HG03432 (cell line): ENCODE measurements around the gene IGFBPL1.
"Not testable (repeated sequence)": the region's sequence is repeated elsewhere in the genome, so short reads cannot be mapped to it uniquely, and the experiment has no call there.

Source experiments
- ATAC-seq: cut with Tn5 transposase; IDR thresholded peaks from one replicate; pipeline ENCODE4 v1.9.1; 2021; ENCODE audit warnings: mild to moderate bottlenecking, moderate library complexity; ENCODE audit not compliant: unreplicated experiment

The IGFBPL1 gene

DNA sequence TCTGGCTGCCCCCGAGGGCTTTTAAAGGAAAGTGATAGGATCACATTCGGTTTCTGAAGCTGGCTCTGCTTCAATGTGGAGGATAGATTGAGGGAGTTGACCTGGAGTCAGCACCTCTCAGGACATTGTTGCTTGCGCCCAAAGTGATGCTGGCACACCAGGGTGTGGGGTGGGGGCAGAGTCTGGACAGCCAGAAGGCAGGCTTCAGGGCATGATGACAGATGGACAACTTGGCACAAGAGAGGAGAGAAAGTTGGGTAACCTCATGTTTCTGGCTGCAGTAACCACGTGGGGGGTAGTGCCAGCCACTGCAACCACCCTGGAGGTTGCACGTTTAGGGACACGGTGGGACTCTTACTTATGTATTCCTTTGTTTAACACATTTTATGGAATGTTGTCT is 22.3 kb downstream of the IGFBPL1 start:
- ATAC-seq, result no peak

DNA sequence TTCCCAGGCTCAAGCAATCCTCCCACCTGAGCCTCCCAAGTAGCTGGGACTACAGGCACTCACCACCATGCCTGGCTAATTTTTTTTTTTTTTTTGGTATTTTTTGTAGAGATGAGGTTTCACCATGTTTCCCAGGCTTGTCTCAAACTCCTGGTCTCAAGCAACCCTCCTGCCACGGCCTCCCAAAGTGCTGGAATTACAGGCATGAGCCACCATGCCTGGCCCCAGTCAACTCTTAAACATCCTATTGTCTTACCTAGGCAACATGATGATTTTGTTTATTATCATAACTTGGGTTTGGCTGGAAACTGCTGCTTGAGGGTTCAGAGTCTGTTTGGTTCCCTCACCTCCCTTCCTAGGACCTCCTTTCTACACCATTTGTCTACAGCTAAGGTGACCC is 25.1 kb downstream of the IGFBPL1 start:
- ATAC-seq, result not testable (repeated sequence)

DNA sequence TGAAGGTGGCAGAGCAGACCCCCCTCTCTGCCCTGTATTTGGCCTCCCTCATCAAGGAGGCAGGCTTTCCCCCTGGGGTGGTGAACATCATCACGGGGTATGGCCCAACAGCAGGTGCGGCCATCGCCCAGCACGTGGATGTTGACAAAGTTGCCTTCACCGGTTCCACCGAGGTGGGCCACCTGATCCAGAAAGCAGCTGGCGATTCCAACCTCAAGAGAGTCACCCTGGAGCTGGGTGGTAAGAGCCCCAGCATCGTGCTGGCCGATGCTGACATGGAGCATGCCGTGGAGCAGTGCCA is 27.9 kb downstream of the IGFBPL1 start:
- ATAC-seq, result no peak

DNA sequence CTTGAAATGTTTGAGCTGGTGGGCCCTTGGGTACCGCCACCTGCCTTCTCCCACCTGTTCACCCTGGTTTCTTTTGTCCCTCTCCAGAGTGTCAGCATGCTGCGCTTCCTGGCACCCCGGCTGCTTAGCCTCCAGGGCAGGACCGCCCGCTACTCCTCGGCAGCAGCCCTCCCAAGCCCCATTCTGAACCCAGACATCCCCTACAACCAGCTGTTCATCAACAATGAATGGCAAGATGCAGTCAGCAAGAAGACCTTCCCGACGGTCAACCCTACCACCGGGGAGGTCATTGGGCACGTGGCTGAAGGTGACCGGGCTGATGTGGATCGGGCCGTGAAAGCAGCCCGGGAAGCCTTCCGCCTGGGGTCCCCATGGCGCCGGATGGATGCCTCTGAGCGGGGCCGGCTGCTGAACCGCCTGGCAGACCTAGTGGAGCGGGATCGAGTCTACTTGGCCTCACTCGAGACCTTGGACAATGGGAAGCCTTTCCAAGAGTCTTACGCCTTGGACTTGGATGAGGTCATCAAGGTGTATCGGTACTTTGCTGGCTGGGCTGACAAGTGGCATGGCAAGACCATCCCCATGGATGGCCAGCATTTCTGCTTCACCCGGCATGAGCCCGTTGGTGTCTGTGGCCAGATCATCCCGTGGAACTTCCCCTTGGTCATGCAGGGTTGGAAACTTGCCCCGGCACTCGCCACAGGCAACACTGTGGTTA is 28.4 kb downstream of the IGFBPL1 start:
- no peak for ATAC-seq

DNA sequence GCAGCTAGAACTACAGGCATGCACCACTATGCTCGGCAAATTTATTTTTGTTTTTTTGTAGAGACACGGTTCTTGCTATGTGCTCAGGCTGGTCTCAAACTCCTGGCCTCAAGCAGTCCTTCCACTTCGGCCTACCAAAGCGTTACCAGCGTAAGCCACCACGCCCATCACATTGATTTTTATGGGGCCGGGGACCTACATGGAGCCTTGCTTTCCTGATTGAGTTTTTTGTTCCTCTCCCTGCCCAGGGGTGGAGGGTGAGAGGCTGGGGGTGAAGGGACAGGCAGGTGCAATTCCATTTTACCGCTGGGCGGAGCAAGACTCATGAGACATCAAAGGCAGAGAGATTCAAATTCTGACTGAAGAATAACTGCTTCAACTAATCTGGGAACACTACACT is 29.8 kb downstream of the IGFBPL1 start:
- ATAC-seq, result no peak

DNA sequence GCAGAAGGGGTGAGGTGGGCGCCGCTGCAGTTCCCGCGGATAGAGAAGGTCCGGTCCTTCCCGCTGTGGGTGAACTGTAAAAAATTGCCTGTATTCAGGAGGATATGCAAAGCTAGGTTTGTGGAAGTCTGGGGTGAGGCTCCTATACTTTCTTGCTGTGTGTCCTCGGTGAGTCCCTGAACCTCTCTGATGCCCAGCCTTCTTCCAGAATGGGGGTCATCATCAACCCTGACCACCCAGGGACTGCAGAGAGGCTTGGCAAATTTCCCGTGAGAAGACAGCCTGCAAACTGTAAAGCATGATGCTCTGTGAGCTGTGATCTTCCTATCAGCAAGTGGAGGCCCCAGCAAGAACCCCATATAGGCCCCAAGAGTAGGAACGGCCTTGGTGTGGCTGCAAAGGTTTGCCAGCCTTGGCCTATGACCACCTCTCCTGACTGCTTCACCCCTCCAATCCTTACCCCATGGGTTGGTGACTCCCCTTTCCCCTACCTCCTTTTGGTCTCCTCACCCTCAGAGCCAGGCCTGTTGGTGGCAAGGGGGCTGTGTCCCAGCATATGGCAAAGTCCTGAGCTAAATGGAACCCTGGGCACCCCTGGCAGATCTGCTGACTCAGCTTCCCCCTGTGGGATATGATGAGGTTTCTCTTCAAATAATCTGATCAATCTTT is 31.0 kb downstream of the IGFBPL1 start:
- ATAC-seq, result peak; percentile 15

DNA sequence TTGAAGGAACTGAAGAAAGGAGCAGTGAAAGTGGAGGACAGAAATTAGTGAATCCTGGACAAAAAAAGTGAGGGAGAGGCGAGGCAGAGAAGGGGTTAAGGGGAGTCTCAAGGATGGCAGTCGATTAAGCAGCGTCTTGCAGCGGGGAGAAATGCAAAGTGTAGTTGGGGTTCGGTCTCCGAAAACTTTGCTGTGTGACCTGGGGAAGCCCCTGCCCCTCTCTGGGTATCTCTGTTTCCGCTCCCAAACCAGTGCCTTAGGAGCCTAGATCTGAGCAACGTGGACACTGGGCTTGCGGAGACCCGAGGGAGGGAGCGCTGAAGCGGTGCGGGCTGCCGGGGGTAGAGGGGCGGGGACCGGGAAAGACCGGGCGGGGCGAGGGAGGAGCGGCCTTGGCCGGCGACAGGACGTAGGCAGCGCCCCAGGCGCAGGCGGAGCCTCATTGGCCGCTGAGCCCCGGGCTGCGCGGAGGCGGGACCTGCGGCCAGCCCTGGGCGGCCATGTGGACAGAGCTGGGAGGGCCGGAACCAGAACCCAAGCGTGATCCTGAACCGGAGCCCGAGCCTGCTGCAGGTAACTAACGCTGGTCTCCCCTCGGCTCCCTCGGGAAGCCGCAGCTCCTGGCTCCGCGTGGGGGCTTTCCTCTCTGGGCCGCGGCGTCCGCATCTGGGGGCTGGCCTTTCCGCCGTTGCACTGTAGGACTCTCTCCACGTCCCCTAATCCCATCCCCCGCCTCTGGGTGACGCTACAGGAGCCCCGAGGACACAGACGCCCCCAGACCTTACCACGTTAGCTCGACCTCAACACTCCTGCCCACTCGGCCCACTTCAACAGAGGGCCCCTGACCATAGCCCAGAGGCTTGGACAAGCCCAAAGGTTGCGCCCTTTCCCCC is 31.8 kb downstream of the IGFBPL1 start, which contains the start of gene ALDH1B1:
ALDH1B1 (plus strand) TSS at position 468 of the 893 bp plus-strand sequence. CDS start 3,047 bp downstream, outside the sequence.
- ATAC-seq, result peak; percentile 99

DNA sequence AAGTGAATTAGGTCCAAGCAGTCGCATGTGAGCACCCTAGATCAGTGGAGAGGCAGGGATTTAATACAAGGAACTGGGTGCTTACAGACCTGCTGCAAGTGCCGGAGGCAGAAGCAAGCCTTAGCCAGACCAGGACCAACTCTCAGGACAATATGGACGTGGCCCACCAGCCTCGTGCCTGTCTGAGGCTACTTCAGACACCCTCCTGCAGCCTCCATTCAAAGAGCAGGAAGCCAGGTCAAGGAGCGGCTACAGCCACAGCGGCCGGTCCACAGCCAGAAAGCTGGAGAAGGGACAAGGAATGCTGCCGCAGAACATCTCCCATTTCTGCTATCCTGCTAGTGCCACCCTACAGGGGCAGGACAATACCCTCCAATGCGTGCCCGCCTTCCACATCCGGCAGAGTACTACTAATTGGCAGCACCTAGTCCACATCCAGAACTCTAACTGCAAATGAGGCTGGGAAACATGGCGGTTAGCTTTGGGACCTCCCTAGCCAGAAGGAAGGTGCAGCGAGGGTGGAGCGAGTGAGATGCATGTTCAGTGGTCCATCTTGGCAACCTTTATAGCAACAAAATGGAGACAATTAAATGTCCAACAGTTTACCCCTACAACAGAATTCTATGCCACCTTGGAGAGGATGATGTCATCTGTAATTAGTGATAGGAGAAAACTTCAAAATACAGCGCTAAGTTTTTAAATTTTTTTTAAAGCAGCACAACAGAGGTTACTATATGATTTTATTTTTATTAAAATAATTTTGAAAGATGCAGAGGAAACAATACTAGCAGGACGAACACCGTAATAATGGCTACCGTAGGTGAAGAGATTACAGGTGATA is 32.8 kb downstream of the IGFBPL1 start:
- ATAC-seq, result no peak

DNA sequence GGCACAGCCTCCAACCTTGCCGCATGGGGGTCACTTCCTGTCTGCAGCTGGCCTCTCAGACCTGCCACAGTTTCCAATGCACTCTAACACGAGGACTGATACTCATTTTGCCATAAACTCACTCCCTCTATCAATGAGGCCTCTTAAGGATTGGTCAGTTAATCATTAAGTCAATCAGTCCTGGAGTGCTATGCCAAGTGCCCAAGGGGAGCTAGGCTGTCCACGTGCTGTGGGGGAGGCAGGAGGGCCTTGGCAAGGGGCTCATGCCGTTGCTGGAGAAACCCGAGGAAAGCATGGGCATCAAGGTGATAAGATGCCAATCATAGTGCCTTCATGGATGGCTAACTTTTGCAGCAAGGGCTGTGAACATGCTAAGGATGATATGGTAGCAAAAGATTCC is 33.4 kb downstream of the IGFBPL1 start:
- no peak for ATAC-seq

DNA sequence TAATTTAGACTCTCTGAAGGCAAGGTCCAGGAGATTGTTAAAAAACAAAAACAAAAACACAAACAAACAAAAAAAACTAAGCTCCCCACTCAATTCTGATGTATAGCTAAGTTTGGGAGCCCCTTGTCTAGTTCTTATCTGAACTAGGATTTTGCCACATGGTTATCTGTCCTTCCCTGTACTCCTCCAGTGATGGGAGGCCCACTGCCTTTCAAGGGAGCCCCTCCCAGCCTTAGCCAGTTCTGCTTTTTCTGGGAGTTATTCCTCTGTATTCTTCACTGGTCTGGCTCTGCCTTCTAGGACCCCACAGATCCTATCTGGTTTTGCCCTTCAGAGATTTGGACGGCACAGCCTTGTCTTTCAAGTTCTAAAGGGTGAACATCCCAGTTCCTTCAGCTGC is 33.8 kb downstream of the IGFBPL1 start:
- ATAC-seq, result no peak

DNA sequence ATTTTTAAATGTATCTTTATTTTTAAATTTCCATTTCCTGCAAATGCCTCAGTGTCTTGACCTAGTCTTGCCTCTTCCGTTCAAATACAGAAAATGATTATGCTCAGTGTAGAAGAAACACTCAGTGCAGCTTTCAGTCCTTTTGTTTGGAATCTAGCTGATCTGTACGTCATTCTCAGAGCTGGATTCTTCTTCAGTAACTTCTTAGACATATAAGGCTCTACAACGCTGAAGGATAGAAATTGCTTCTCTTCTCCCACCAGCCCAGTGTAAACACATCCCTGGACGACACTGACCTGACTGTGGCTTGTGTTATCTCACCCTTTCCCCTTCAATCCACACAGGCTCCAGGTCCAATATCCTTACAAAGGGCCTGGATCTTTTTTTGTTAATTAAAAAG is 34.9 kb downstream of the IGFBPL1 start:
- ATAC-seq, result no peak

DNA sequence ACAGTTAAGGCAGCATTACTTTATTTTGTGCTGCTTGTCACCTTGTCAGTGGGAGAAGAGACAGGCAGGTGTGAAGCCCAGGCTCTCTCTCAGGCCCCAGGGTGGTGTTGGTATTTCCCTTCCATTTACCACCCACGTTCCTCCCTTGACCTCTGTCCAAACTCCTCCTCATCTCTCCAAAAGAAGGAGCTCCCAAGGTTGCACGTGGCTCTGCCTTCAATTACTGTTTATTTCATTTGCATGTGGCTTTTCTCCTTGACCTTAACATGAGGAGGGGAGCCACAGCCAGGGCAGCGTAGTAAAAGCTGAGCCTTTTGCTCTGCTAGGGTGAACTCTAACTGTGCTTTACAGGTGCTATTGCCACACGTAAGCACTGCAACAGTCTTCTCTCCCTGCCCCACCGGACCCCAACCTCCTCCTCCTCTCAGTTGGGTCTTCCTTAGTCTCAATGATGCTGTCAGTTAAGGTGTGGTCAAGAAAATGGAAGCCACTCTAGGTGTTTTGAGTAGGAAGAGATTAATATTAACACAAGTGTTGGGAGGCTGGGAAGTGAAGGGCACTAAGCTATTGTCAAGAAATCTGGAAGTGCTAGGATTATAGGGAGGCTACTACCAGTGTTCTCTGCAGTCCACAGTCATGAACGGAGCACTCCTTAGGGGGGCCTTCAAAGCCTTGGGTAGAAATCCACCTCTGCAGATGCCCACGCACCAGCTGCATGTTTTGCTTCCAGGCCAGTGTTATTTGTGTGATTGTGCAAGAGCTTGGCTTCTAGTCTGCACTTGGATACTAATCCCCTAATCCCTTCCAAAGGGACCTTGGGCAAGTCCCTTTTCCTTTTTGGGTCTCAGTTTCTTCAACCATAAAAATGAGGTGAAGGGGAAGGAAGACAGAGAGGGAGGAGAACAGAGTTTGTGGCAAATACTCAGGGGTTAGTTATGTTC is 35.7 kb downstream of the IGFBPL1 start:
- ATAC-seq, result no peak

DNA sequence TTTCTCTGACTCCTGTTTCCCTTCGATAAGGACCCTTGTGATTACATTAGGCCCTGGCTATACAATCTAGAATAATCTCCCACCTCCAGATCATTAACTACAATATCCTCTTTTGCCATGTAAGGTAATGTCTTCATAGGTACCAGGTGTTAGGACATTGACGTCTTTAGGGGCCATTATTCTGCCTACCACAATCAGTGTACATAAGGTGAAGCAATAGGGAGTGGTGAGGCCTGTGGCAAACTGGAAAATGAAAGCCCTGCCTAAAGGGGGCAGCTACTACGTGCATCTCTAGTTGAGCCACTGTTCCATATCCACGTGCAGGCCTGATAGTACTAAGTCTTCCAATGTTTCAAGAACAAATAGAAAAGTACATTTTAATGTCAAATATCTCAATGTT is 36.5 kb downstream of the IGFBPL1 start:
- ATAC-seq, result no peak

DNA sequence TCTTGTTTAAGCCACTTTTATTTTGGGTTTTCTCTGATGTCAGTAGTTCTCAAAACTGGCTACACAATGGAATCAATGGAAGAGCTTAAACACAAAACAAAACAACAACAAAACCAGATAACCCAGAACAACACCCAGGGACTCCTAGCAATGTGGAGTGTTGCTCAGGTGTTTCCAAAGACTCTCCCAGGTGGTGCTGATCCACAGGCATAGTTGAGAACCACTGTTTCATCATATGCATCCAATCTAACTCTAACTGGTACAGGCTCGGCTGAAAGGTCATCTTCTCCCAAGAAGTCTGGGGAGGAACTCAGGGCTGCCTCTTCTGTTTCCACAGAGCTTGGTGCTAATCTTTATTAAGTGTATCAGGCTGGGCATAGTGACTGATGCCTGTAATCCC is 37.2 kb downstream of the IGFBPL1 start:
- ATAC-seq, result no peak

DNA sequence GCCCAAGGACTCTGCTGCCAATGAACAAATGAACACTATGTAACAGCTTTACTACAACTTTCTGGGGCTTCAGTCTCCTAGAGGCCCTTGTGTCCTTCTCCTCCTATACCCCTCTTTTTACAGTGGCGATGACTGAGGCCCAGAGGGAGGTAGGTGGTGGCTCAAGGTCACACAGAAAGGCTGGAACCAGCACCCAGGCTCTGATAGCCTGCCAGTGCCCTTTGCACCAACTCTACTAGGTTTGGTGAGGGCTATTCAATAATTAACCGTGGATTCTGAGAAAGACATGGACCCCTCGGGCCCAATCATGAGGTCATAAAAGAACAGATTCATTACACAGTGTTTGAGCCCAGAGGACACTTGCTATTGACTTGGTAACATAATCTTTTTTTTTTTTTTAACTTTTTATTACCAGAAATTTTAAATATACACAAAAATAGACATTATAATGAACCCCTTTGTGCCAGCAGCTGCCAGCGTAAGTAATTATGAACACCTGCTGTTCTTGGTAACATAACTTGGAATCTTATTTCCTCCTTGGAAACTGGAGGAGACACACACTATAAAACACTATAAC is 37.8 kb downstream of the IGFBPL1 start:
- no peak for ATAC-seq

DNA sequence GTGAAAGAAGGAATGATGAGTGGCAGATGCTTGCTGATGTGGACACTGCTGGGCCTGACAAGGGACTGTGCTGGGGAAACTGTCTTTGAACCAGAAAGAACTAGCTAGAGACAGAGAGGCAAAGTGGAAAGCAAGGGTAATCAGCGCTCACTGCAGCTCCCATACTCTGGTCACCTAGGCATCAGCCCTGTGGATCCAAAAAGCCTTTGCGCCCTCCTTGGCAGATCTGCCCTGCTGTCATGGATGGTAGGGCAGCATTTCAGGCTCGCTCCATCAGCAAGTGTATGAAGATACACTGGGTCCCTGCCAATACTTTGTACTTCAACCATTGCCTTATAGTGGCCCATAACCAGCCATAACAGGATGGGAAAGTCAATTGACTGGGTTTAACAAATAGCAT is 38.4 kb downstream of the IGFBPL1 start:
- no peak for ATAC-seq

DNA sequence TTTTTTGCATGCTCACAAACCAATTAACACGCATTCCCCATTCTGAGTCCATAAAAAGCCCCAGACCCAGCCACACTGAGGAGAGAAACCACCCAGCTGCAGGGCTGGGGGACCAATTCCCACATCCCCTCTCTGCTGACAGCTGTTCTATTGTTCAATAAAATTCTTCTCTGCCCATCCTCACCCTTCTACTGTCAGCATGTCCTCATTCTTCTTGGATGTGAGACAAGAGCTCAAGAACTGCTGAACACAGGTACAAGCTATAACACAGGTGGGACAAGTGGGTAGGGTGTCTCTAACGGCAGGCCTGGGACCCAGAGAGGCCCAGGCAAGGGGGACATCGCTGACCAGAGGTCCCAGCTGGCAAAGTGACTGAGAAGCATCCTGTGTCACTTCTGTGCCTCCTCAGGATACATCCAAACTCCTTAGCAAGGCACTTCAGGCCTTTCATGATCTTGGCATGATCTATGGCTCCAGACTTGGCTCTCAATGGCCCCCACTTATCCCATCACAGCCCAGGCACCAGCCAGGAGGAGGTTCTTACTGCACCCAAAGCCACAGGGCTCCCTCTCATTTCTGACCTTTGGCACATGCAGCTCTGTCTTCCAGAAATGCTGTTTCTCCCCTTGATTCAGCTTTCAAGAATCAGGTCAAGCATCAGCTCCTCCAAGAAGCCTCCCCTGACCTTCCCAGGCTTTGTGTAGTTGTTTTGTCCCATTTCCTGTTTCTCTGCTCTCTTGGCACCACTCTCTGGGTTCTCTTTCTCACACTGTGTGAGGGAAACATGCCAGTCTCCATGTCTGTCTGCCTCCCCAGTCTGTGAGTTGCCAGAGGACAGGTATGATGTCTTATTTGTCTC is 39.0 kb downstream of the IGFBPL1 start:
- no peak for ATAC-seq

DNA sequence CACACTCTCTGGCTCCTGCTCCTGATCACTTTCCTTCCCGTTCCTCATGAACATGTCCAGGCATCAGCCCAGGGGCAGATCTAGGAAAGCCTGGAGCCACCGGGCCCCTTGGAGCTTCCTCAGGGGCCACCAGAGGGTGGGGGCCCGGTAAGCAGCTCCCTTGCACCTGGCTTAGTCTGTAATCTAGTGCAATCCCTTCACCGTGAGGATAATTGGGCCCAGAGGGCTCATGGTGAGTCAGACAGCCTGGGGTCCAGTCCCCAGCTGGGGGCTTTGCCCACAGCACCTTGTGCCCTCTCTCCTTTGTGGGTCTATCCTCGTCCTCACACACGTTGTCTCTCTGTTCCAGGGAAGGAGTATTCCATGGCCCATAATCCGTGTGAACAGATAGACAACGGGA is 42.1 kb downstream of the IGFBPL1 start:
- ATAC-seq, result no peak
